IMR-90 (cell line): ENCODE data around the gene MAP4K1. TPM values are rescaled to one million over a fixed set of nuclear protein-coding genes. Genes with fewer than 3 reads are reported as not detected.
A peak's percentile ranks its signal among the peaks of the same experiment; 100 is the strongest.

Experiments
- ATAC-seq: fragments of 200-7000 bp; cut with Tn5 transposase; 2 replicates; pipeline ENCODE4 v1.9.1; 2020; ENCODE audit warnings: low read depth, mild to moderate bottlenecking, moderate library complexity
- BruUV-seq: library from RNA; stranded (reverse); fragments of 400-500 nt; replicated peaks from 2 replicates; lab custom pipeline; 2021; lab: Mats Ljungman, UMichigan
- CTCF ChIA-PET: fragments of 300-600 bp; formaldehyde crosslinking; extraction: SDS; loops from one replicate; lab custom pipeline; 2021; ENCODE audit warnings: antibody characterized with exemption; lab: Yijun Ruan, JAX
- POLR2A ChIA-PET: fragments of 300-600 bp; sonication (Branson Sonifier 250); formaldehyde crosslinking; loops from one replicate; lab custom pipeline; 2022; ENCODE audit warnings: antibody characterized with exemption; ENCODE audit not compliant: unreplicated experiment; lab: Charles Lee
- DNase-seq: peaks from one replicate; pipeline ENCODE4 v3.0.0; 2013
- H2AFZ ChIP-seq: replicated peaks from 2 replicates; pipeline ENCODE3; 2013; ENCODE audit warnings: low read length, mild to moderate bottlenecking; ENCODE audit not compliant: poor library complexity
- H2AK5ac ChIP-seq: 2 replicates; pipeline ENCODE4 v1.6.1; 2013; ENCODE audit warnings: low read depth, low read length, inconsistent platforms
- H2AK9ac ChIP-seq: replicated peaks from 2 replicates; pipeline ENCODE3; 2013; ENCODE audit warnings: mild to moderate bottlenecking, low read depth, low read length, moderate library complexity; ENCODE audit not compliant: poor library complexity
- H2BK120ac ChIP-seq: 2 replicates; pipeline ENCODE4 v1.6.1; 2013; ENCODE audit warnings: low read depth, low read length, inconsistent platforms
- H2BK15ac ChIP-seq: 3 replicates; pipeline ENCODE4 v1.6.1; 2013; ENCODE audit warnings: low read depth, low read length, inconsistent platforms
- H2BK20ac ChIP-seq: 2 replicates; pipeline ENCODE4 v1.6.1; 2013; ENCODE audit warnings: low read depth, mild to moderate bottlenecking, inconsistent platforms, low read length, moderate library complexity
- H2BK5ac ChIP-seq: 2 replicates; pipeline ENCODE4 v1.6.1; 2013; ENCODE audit warnings: mild to moderate bottlenecking, low read depth, low read length, inconsistent platforms; ENCODE audit not compliant: poor library complexity, severe bottlenecking
- H3K14ac ChIP-seq: replicated peaks from 2 replicates; pipeline ENCODE4 v1.6.1; 2013; ENCODE audit warnings: low read depth, low read length, inconsistent platforms
- H3K18ac ChIP-seq: 2 replicates; pipeline ENCODE4 v1.6.1; 2013; ENCODE audit warnings: low read depth, low read length, control low read depth
- H3K23ac ChIP-seq: 2 replicates; pipeline ENCODE4 v1.6.1; 2013; ENCODE audit warnings: low read depth, low read length, inconsistent platforms
- H3K27ac ChIP-seq: 2 replicates; pipeline ENCODE4 v1.5.1; 2013; ENCODE audit warnings: mild to moderate bottlenecking, control low read depth, low read length; ENCODE audit not compliant: insufficient read depth
- H3K27me3 ChIP-seq: 2 replicates; pipeline ENCODE4 v1.6.1; 2013; ENCODE audit warnings: low read length; ENCODE audit not compliant: control insufficient read depth, insufficient read depth
- H3K36me3 ChIP-seq: 2 replicates; pipeline ENCODE4 v1.6.1; 2013; ENCODE audit warnings: low read length, mixed read lengths; ENCODE audit not compliant: control insufficient read depth, insufficient read depth
- H3K4ac ChIP-seq: 2 replicates; pipeline ENCODE4 v1.6.1; 2013; ENCODE audit warnings: low read depth, low read length, inconsistent platforms
- H3K4me1 ChIP-seq: 2 replicates; pipeline ENCODE4 v1.6.1; 2013; ENCODE audit warnings: low read length, mixed read lengths; ENCODE audit not compliant: control insufficient read depth, insufficient read depth
- H3K4me2 ChIP-seq: 2 replicates; pipeline ENCODE4 v1.6.1; 2013; ENCODE audit warnings: low read depth, mild to moderate bottlenecking, control low read depth, low read length, moderate library complexity
- H3K4me3 ChIP-seq: 2 replicates; pipeline ENCODE4 v1.5.1; 2013; ENCODE audit warnings: low read depth, mild to moderate bottlenecking, control low read depth, low read length, moderate library complexity; ENCODE audit not compliant: insufficient read depth
- H3K56ac ChIP-seq: 2 replicates; pipeline ENCODE4 v1.6.1; 2013; ENCODE audit warnings: low read length, inconsistent platforms; ENCODE audit not compliant: insufficient read depth; ENCODE audit errors: extremely low read depth
- H3K79me1 ChIP-seq, 2 experiments: 2 replicates each; pipeline ENCODE4 v1.6.1; 2013; ENCODE audit warnings: low read length in 2 of 2, inconsistent platforms in 1 of 2, low read depth in 1 of 2
- H3K9ac ChIP-seq: 2 replicates; pipeline ENCODE4 v1.6.1; 2013; ENCODE audit warnings: low read depth, low read length, control low read depth
- H3K9me1 ChIP-seq: 2 replicates; pipeline ENCODE4 v1.6.1; 2013; ENCODE audit warnings: low read length, inconsistent platforms; ENCODE audit not compliant: insufficient read depth
- H3K9me3 ChIP-seq: 2 replicates; pipeline ENCODE4 v1.6.1; 2013; ENCODE audit warnings: low read length; ENCODE audit not compliant: control insufficient read depth, insufficient read depth
- H4K20me1 ChIP-seq: 2 replicates; pipeline ENCODE4 v1.6.1; 2013; ENCODE audit warnings: low read length, inconsistent platforms; ENCODE audit not compliant: insufficient read depth
- H4K5ac ChIP-seq: 2 replicates; pipeline ENCODE4 v1.6.1; 2013; ENCODE audit warnings: mild to moderate bottlenecking, low read depth, low read length, control low read depth
- H4K8ac ChIP-seq, 2 experiments: 2 replicates each; pipeline ENCODE4 v1.6.1; 2013; ENCODE audit warnings: low read depth in 2 of 2, low read length in 2 of 2, control low read depth in 1 of 2, inconsistent platforms in 1 of 2
- H4K91ac ChIP-seq: 2 replicates; pipeline ENCODE4 v1.6.1; 2013; ENCODE audit warnings: low read depth, low read length, inconsistent platforms; ENCODE audit not compliant: insufficient read depth
- BHLHE40 ChIP-seq: fragments of 150-350 bp; IDR thresholded peaks from 2 replicates; pipeline ENCODE4 v1.6.1; 2016; ENCODE audit warnings: mild to moderate bottlenecking, low read depth, low read length
- CHD1 ChIP-seq: IDR thresholded peaks from 2 replicates; pipeline ENCODE4 v1.6.1; 2012; ENCODE audit warnings: low read depth, low read length, improper control_type of control experiment
- MAFK ChIP-seq: IDR thresholded peaks from 2 replicates; pipeline ENCODE4 v1.6.1; 2012; ENCODE audit warnings: low read depth, low read length, improper control_type of control experiment
- MAZ ChIP-seq: IDR thresholded peaks from 2 replicates; pipeline ENCODE4 v1.6.1; 2012; ENCODE audit warnings: low read depth, mild to moderate bottlenecking, low read length, improper control_type of control experiment, moderate library complexity, borderline replicate concordance
- NFE2L2 ChIP-seq: fragments of 150-350 bp; IDR thresholded peaks from 2 replicates; pipeline ENCODE4 v1.6.1; 2016; ENCODE audit warnings: low read depth, mild to moderate bottlenecking, low read length
- POLR2A ChIP-seq: IDR thresholded peaks from 2 replicates; pipeline ENCODE4 v1.6.1; 2012; ENCODE audit warnings: mild to moderate bottlenecking, low read depth, low read length
- WGBS, 2 experiments: methylation state at CpG; one replicate each; pipeline versions ENCODE4 v1.1.5 to v1.1.7; 2013; ENCODE audit warnings: missing lambda C conversion rate in 2 of 2; ENCODE audit not compliant: insufficient read length in 1 of 2; ENCODE audit errors: extremely low coverage in 2 of 2; 5-methylcytosine and 5-hydroxymethylcytosine counted together
- dilution Hi-C: fragments of 300-500 bp; cut with HindIII; formaldehyde crosslinking; loops from one replicate; pipeline ENCODE4 v1.14.3; 2018; ENCODE audit warnings: low sequenced_read_pairs; ENCODE audit not compliant: unreplicated experiment
- in situ Hi-C: fragments of 300-500 bp; cut with MboI; formaldehyde crosslinking; loops from 3 replicates; pipeline ENCODE4 v1.14.3; 2019; ENCODE audit warnings: low sequenced_read_pairs, inconsistent platforms, mixed read lengths
- intact Hi-C: fragments of 100-400 bp; cut with micrococcal nuclease; formaldehyde crosslinking; loops from 2 replicates; pipeline ENCODE4 v1.10.0; 2022
- polyA plus RNA-seq, 3 experiments: library from polyadenylated mRNA; depleted of rRNA; stranded (reverse); fragments of >200 nt; gene quantifications; 2 replicates each; pipeline ENCODE4 v1.2.3, GENCODE V29; 2012; ENCODE audit warnings: low replicate concordance in 1 of 3
- total RNA-seq: library from RNA; depleted of rRNA; stranded (reverse); fragments of >200 nt; gene quantifications from 2 replicates; pipeline ENCODE4 v1.2.3, GENCODE V29; 2012

The MAP4K1 gene
- total and polyA plus RNA-seq, 2 of the 4 experiments (the other 2 are of a cell fraction), result 0.22 TPM; not detected in 1

DNA sequence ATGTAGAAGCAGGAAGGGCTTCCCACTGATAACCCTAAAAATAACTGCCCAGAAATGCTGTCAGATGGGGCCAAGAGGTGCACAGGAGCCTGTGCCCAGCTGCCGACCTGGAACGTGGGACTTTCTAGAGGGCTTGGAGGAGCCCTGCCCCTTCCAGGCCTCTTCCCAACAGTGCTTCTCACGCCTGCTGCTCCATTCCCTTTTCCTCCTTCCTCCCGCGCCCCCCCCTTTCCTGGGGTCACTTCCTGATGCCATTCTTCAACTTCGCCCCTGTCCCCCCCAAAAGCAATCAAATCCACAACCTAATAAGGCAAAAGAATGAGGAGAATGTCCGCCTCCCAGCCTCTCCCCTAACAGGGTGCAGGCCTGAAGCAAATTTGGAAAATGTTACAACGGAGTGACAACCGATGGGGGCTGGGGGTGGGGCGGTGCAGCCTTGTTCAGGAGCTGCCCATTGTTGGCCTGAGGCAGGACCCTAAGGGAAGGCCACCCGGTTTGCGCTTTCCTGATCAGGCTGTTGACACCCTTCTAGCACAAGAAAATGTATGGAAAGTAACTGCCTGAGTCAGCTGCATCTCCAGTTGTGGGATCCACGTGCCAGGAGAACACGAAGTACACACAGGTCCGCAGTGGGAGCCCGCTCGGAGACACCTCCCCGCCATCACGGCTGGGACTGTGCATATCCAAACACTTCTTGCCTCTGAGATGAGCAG, 48.4 kb upstream of the MAP4K1 start:
- H4K5ac ChIP-seq, result peak overlapping the region; percentile 92
- peak overlapping the region; percentile 99 for H4K91ac ChIP-seq
- H3K4me1 ChIP-seq, result peaks cover 63% of the 10 kb centered on the region
- peak overlapping the region; percentile 100 for H2AK5ac ChIP-seq
- CTCF ChIA-PET, result no interaction called here
- intact Hi-C loops (no loop called here), dilution Hi-C loops (no loop called here), in situ Hi-C loops (no loop called here)
- peak overlapping the region; percentile 100; the same call in 2 of the 3 replicates for H2BK15ac ChIP-seq
- peaks cover 9% of the 10 kb centered on the region for H3K36me3 ChIP-seq
- H3K4me2 ChIP-seq, result peak overlapping the region; percentile 14
- H4K20me1 ChIP-seq, result peaks cover 80% of the 10 kb centered on the region
- peak overlapping the region; percentile 68 for H3K9ac ChIP-seq
- peak overlapping the region; percentile 96 for H3K27ac ChIP-seq
- H3K18ac ChIP-seq, result peak overlapping the region; percentile 74
- no peaks in the 10 kb centered on the region for H3K27me3 ChIP-seq
- no peaks in the 10 kb centered on the region for H3K9me3 ChIP-seq
- ATAC-seq (peak; percentile 15), DNase-seq (peak; percentile 51)
- H3K4ac ChIP-seq, result peak overlapping the region; percentile 98
- H3K23ac ChIP-seq, result peak overlapping the region; percentile 99
- H3K4me3 ChIP-seq, result no peak overlapping the region
- H4K8ac ChIP-seq, result peak overlapping the region; percentile 95 to 97
- H3K79me1 ChIP-seq, result peaks cover 5 to 75% of the 10 kb centered on the region in 2 experiments; a peak in 3 of 4 replicates
- H3K14ac ChIP-seq, result peak overlapping the region; percentile 99
- peak overlapping the region; percentile 90 for H3K56ac ChIP-seq
- H2BK120ac ChIP-seq, result peak overlapping the region; percentile 99
- peak overlapping the region; percentile 96 for H2BK5ac ChIP-seq
- WGBS, 2 experiments, result 36% methylated on average over 15 of the region's 19 CpGs; no CpG with 5 or more reads in 1 of the 2 experiments
- peak overlapping the region; percentile 62 for H2AFZ ChIP-seq
- peaks cover 61% of the 10 kb centered on the region for H3K9me1 ChIP-seq
- POLR2A ChIA-PET, result interaction anchor here (0.5 to 0.6 kb wide), 2 partner anchors 13 to 506 kb away, joined by 4 to 9 read pairs; no protein-coding TSS in a partner anchor
- H2AK9ac ChIP-seq, result peak overlapping the region; percentile 91
- BruUV-seq, result no TSS peak
- H2BK20ac ChIP-seq, result peak overlapping the region; percentile 95
- TF ChIP-seq BHLHE40 (0 out of 2 replicates have a peak, but pooled peaks have one; percentile 4), POLR2A (0 out of 2 replicates have a peak, but pooled peaks have one; percentile 11), MAFK (no peak), CHD1 (no peak), NFE2L2 (no peak), MAZ (peak; percentile 38; the same call in 1 of the 2 replicates)
